Calu3 (cell line): ENCODE measurements around the gene ARL8A. TPM values are rescaled to one million over a fixed set of nuclear protein-coding genes. Genes with fewer than 3 reads are reported as not detected.

Experiments
- BruUV-seq: library from RNA; stranded (reverse); fragments of 400-500 nt; replicated peaks from 2 replicates; lab custom pipeline; 2021; lab: Mats Ljungman, UMichigan
- CTCF ChIA-PET: fragments of 300-600 bp; sonication (Branson Sonifier 250); formaldehyde crosslinking; loops from one replicate; lab custom pipeline; 2022; ENCODE audit warnings: antibody characterized with exemption; lab: Charles Lee
- DNase-seq: peaks from one replicate; pipeline ENCODE4 v3.0.0; 2022
- H3K27ac Mint-ChIP-seq: one replicate; pipeline ENCODE4 v1.8.0; 2022; ENCODE audit warnings: mixed read lengths; ENCODE audit not compliant: unreplicated experiment
- H3K27me3 Mint-ChIP-seq: one replicate; pipeline ENCODE4 v1.8.0; 2022; ENCODE audit warnings: mixed read lengths; ENCODE audit not compliant: unreplicated experiment
- H3K36me3 Mint-ChIP-seq: one replicate; pipeline ENCODE4 v1.8.0; 2022; ENCODE audit warnings: mild to moderate bottlenecking, moderate library complexity, mixed read lengths; ENCODE audit not compliant: insufficient read depth, unreplicated experiment
- H3K4me1 Mint-ChIP-seq: one replicate; pipeline ENCODE4 v1.8.0; 2022; ENCODE audit warnings: mild to moderate bottlenecking, low read depth, mixed read lengths; ENCODE audit not compliant: unreplicated experiment
- H3K4me3 Mint-ChIP-seq: one replicate; pipeline ENCODE4 v1.8.0; 2022; ENCODE audit warnings: mild to moderate bottlenecking, low read depth, moderate library complexity, mixed read lengths; ENCODE audit not compliant: unreplicated experiment
- H3K9me3 Mint-ChIP-seq: one replicate; pipeline ENCODE4 v1.8.0; 2022; ENCODE audit warnings: low read depth, mixed read lengths; ENCODE audit not compliant: unreplicated experiment
- intact Hi-C: fragments of 100-400 bp; cut with micrococcal nuclease; formaldehyde crosslinking; loops from one replicate; pipeline ENCODE4 v1.10.0; 2022; ENCODE audit not compliant: unreplicated experiment
- total RNA-seq: library from RNA; stranded (reverse); gene quantifications from 2 replicates; pipeline ENCODE4 v1.2.3, GENCODE V29; 2022
- TF ChIP-seq, protein P1 (sequence below): fragments of 200-600 bp; IDR thresholded peaks from one replicate; pipeline ENCODE4 v1.8.0; 2022; ENCODE audit warnings: antibody characterized with exemption; ENCODE audit not compliant: unreplicated experiment

Gene ARL8A
- total RNA-seq, 1 experiment from 2014 or later, result 64.1 TPM

- Mint-ChIP-seq H3K27me3 (peaks cover 20% of the 10 kb centered on the region), H3K27ac (peak overlapping the region; percentile 11), H3K4me1 (peaks cover 14% of the 10 kb centered on the region), H3K9me3 (no peaks in the 10 kb centered on the region), H3K4me3 (no peak overlapping the region), H3K36me3 (no peaks in the 10 kb centered on the region)
- no peak for DNase-seq
- CTCF ChIA-PET, result interaction anchor here (2.1 kb wide), 1 partner anchor 113 kb away, joined by 5 read pairs; no protein-coding TSS in a partner anchor
- intact Hi-C loops, result no loop called here
- no TSS peak for BruUV-seq
- TF ChIP-seq, protein P1, sequence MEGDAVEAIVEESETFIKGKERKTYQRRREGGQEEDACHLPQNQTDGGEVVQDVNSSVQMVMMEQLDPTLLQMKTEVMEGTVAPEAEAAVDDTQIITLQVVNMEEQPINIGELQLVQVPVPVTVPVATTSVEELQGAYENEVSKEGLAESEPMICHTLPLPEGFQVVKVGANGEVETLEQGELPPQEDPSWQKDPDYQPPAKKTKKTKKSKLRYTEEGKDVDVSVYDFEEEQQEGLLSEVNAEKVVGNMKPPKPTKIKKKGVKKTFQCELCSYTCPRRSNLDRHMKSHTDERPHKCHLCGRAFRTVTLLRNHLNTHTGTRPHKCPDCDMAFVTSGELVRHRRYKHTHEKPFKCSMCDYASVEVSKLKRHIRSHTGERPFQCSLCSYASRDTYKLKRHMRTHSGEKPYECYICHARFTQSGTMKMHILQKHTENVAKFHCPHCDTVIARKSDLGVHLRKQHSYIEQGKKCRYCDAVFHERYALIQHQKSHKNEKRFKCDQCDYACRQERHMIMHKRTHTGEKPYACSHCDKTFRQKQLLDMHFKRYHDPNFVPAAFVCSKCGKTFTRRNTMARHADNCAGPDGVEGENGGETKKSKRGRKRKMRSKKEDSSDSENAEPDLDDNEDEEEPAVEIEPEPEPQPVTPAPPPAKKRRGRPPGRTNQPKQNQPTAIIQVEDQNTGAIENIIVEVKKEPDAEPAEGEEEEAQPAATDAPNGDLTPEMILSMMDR, result no peak
Measured at GRCh38 chr1:202121006-202121405, 23.5 kb downstream of the ARL8A start.

- TSS peak; percentile 77 for BruUV-seq
- Mint-ChIP-seq H3K36me3 (no peaks in the 10 kb centered on the region), H3K4me3 (no peak overlapping the region), H3K4me1 (peaks cover 38% of the 10 kb centered on the region), H3K9me3 (no peaks in the 10 kb centered on the region), H3K27ac (peak overlapping the region; percentile 51), H3K27me3 (no peaks in the 10 kb centered on the region)
- intact Hi-C loops, result loop anchor here (2.0 to 5.0 kb wide), 3 partner anchors 17 to 221 kb away; no protein-coding TSS in a partner anchor
- CTCF ChIA-PET, result interaction anchor here (0.6 to 2.5 kb wide), 17 partner anchors 9 to 222 kb away, joined by 3 to 29 read pairs (median 4); partner anchors contain the start of gene ELF3
- no peak for DNase-seq
- TF ChIP-seq, protein P1, result no peak
Measured at GRCh38 chr1:202117898-202118371, 26.6 kb downstream of the ARL8A start.

GRCh38 chr1:202116287-202116686 lies 28.2 kb downstream of the ARL8A start:
- Mint-ChIP-seq H3K4me3 (no peak overlapping the region), H3K36me3 (no peaks in the 10 kb centered on the region), H3K9me3 (no peaks in the 10 kb centered on the region), H3K27me3 (no peaks in the 10 kb centered on the region), H3K27ac (no peak overlapping the region), H3K4me1 (peaks cover 31% of the 10 kb centered on the region)
- CTCF ChIA-PET, result no interaction called here
- no peak for DNase-seq
- intact Hi-C loops, result loop anchor here (5.0 kb wide), 1 partner anchor 219 kb away; no protein-coding TSS in a partner anchor
- no TSS peak for BruUV-seq
- TF ChIP-seq, protein P1, result no peak

DNA sequence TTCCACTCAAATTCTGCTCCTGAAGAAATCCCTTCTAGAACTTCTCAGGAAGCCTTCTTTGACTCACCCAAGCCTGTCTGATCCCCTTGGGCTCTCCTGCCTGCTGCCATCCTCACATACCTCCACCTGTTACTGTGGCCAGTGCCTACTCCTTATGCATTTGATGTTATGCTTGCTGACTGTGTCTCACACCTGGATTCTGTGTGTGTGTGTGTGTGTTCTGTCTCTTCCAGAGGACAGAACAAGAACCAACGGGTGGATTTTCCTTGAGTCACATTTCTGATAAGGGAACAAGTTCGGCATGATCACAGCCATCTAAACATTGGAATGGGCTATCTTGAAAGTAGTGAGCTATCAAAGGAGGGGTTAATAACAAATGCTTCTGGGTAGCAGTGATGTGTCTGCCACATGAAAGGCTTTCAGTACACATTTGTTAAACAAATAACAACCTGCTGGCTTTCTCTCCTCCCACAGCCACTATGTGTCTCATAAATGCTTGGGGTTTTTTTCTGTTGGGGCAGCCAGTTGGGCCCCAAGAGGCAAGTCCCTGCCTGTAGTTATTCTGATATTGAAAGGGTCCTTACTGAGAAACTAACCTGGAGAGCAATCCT lies 30.7 kb downstream of the ARL8A start:
- intact Hi-C loops, result loop anchor here (2.0 kb wide), 2 partner anchors 57 to 103 kb away; partner anchors contain the start of gene ELF3
- TF ChIP-seq, protein P1, result no peak
- no peak for DNase-seq
- Mint-ChIP-seq H3K36me3 (peaks cover 2% of the 10 kb centered on the region), H3K27ac (peak overlapping the region; percentile 94), H3K27me3 (no peaks in the 10 kb centered on the region), H3K4me1 (peaks cover 40% of the 10 kb centered on the region), H3K9me3 (no peaks in the 10 kb centered on the region), H3K4me3 (peak overlapping the region; percentile 19)
- TSS peak; percentile 75 for BruUV-seq
- CTCF ChIA-PET, result interaction anchor here (1.0 to 2.6 kb wide), 11 partner anchors 13 to 121 kb away, joined by 3 to 27 read pairs (median 6); partner anchors contain the start of gene ELF3
